ENCODE measurements around the gene TBX6.

- TF ChIP-seq ZNF121 (CRISPR knock-in tag; IDR thresholded peaks at IDR 0.05) = no peak
- TF ChIP-seq ATF3 (CRISPR knock-in tag; conservative IDR thresholded peaks at IDR 0.05) = no peak
- TF ChIP-seq, protein P1, sequence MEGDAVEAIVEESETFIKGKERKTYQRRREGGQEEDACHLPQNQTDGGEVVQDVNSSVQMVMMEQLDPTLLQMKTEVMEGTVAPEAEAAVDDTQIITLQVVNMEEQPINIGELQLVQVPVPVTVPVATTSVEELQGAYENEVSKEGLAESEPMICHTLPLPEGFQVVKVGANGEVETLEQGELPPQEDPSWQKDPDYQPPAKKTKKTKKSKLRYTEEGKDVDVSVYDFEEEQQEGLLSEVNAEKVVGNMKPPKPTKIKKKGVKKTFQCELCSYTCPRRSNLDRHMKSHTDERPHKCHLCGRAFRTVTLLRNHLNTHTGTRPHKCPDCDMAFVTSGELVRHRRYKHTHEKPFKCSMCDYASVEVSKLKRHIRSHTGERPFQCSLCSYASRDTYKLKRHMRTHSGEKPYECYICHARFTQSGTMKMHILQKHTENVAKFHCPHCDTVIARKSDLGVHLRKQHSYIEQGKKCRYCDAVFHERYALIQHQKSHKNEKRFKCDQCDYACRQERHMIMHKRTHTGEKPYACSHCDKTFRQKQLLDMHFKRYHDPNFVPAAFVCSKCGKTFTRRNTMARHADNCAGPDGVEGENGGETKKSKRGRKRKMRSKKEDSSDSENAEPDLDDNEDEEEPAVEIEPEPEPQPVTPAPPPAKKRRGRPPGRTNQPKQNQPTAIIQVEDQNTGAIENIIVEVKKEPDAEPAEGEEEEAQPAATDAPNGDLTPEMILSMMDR (IDR thresholded peaks at IDR 0.05) = no peak
Measured at GRCh38 chr16:30066761-30067583, 24.8 kb downstream of the TBX6 start.

Data from WTC11 (cell line).